ENCODE measurements around the gene TNS2.

DNA sequence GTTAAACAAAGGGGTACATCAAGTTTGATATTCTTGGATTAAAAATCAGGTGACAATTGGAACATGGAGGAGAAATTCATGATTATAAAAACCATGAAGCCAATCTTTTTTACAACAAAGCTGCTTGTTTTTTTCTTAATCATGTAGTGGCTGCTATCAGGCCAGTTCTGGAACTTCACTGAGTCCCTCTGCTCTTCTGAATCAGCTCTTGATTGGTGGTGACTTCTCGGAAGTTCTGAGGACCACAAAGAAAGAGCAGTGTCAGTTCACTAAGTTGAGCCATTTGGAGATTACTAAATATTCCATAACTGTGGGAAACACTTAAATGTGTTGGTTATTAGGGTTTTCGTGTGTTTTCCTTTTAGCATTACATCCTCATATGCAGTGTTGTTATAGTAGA lies 35.2 kb upstream of the TNS2 start:
- no peak for TF ChIP-seq POLR2A (IDR thresholded peaks at IDR 0.05)
- TF ChIP-seq, protein P1, sequence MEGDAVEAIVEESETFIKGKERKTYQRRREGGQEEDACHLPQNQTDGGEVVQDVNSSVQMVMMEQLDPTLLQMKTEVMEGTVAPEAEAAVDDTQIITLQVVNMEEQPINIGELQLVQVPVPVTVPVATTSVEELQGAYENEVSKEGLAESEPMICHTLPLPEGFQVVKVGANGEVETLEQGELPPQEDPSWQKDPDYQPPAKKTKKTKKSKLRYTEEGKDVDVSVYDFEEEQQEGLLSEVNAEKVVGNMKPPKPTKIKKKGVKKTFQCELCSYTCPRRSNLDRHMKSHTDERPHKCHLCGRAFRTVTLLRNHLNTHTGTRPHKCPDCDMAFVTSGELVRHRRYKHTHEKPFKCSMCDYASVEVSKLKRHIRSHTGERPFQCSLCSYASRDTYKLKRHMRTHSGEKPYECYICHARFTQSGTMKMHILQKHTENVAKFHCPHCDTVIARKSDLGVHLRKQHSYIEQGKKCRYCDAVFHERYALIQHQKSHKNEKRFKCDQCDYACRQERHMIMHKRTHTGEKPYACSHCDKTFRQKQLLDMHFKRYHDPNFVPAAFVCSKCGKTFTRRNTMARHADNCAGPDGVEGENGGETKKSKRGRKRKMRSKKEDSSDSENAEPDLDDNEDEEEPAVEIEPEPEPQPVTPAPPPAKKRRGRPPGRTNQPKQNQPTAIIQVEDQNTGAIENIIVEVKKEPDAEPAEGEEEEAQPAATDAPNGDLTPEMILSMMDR (IDR thresholded peaks at IDR 0.05 in 4 of 5, conservative IDR thresholded peaks at IDR 0.05 in 1 of 5): no peak

Data from gastrocnemius medialis (tissue), 4 donors.